Neural cell (in vitro differentiated cells): ENCODE measurements around the gene HSBP1L1. TPM values are rescaled to one million over a fixed set of nuclear protein-coding genes. Genes with fewer than 3 reads are reported as not detected.

Experiments used
- H2AFZ ChIP-seq: fragments of 200-600, 300-800 bp; sonication (generic), shearing (Covaris generic); 2 replicates; pipeline ENCODE4 v1.6.0; 2014; ENCODE audit warnings: low read depth, mild to moderate bottlenecking, antibody characterized with exemption, low read length, moderate library complexity
- H3F3A ChIP-seq: fragments of 200-600 bp; shearing (Covaris generic); 2 replicates; pipeline ENCODE4 v1.6.1; 2016; ENCODE audit warnings: mild to moderate bottlenecking, moderate library complexity, mixed read lengths, antibody characterized with exemption, low read length; ENCODE audit not compliant: insufficient read depth, poor library complexity, severe bottlenecking
- H3K27ac ChIP-seq: fragments of 200-600, 300-800 bp; sonication (generic), shearing (Covaris generic); 2 replicates; pipeline ENCODE4 v1.5.1; 2014; ENCODE audit warnings: mild to moderate bottlenecking, low read length, moderate library complexity
- H3K27me3 ChIP-seq: fragments of 300-800, 200-600 bp; sonication (generic), shearing (Covaris generic); 2 replicates; pipeline ENCODE4 v1.6.0; 2014; ENCODE audit warnings: mild to moderate bottlenecking, low read depth, low read length, moderate library complexity; ENCODE audit not compliant: insufficient read depth
- H3K36me3 ChIP-seq: fragments of 300-800, 200-600 bp; sonication (generic), shearing (Covaris generic); 2 replicates; pipeline ENCODE4 v1.5.1; 2014; ENCODE audit warnings: mild to moderate bottlenecking, antibody characterized with exemption, low read length, moderate library complexity; ENCODE audit not compliant: insufficient read depth
- H3K4me2 ChIP-seq: fragments of 300-800, 200-600 bp; sonication (generic), shearing (Covaris generic); 2 replicates; pipeline ENCODE4 v1.6.0; 2014; ENCODE audit warnings: mild to moderate bottlenecking, low read length
- H3K4me3 ChIP-seq: fragments of 300-800, 200-600 bp; sonication (generic), shearing (Covaris generic); 2 replicates; pipeline ENCODE4 v1.5.1; 2014; ENCODE audit warnings: mild to moderate bottlenecking, low read length, moderate library complexity
- H3K79me2 ChIP-seq: fragments of 200-600 bp; shearing (Covaris generic); replicated peaks from 2 replicates; pipeline ENCODE4 v1.6.0; 2014; ENCODE audit warnings: mild to moderate bottlenecking, low read length, moderate library complexity; ENCODE audit not compliant: insufficient read depth
- H3K9ac ChIP-seq: fragments of 300-800, 200-600 bp; sonication (generic), shearing (Covaris generic); 2 replicates; pipeline ENCODE4 v1.6.1; 2016; ENCODE audit warnings: mild to moderate bottlenecking, low read length, mixed read lengths
- H3K9me2 ChIP-seq: fragments of 200-600 bp; shearing (Covaris generic); 2 replicates; pipeline ENCODE4 v1.6.1; 2016; ENCODE audit warnings: mild to moderate bottlenecking, low read length, mixed read lengths; ENCODE audit not compliant: insufficient read depth
- H3K9me3 ChIP-seq: fragments of 200-600, 300-800 bp; sonication (generic), shearing (Covaris generic); 2 replicates; pipeline ENCODE4 v1.6.1; 2016; ENCODE audit warnings: mild to moderate bottlenecking, mixed run types, low read length, moderate library complexity, mixed read lengths
- H4K20me1 ChIP-seq: fragments of 200-600 bp; shearing (Covaris generic); 2 replicates; pipeline ENCODE4 v1.6.1; 2016; ENCODE audit warnings: mild to moderate bottlenecking, mixed run types; ENCODE audit not compliant: insufficient read depth
- EP300 ChIP-seq: fragments of 450-650 bp; conservative IDR thresholded peaks from 2 replicates; pipeline ENCODE4 v1.6.1; 2014; ENCODE audit warnings: antibody characterized with exemption, mild to moderate bottlenecking, moderate library complexity; ENCODE audit not compliant: poor library complexity, severe bottlenecking
- EZH2 ChIP-seq: fragments of 200-600, 300-800 bp; shearing (Covaris generic), sonication (generic); IDR thresholded peaks from 2 replicates; pipeline ENCODE4 v1.6.1; 2014; ENCODE audit warnings: antibody characterized with exemption, low read length, borderline replicate concordance, mild to moderate bottlenecking; ENCODE audit not compliant: insufficient read depth, poor library complexity, severe bottlenecking
- MXI1 ChIP-seq: fragments of 450-650 bp; conservative IDR thresholded peaks from 2 replicates; pipeline ENCODE4 v1.6.1; 2014; ENCODE audit warnings: antibody characterized with exemption, mild to moderate bottlenecking; ENCODE audit not compliant: poor library complexity, severe bottlenecking
- POLR2AphosphoS5 ChIP-seq: IDR thresholded peaks from 2 replicates; pipeline ENCODE4 v1.6.1; 2012
- RAD21 ChIP-seq: fragments of 450-650 bp; conservative IDR thresholded peaks from 2 replicates; pipeline ENCODE4 v1.6.1; 2014; ENCODE audit warnings: antibody characterized with exemption, mild to moderate bottlenecking, moderate library complexity
- SMC3 ChIP-seq: fragments of 450-650 bp; conservative IDR thresholded peaks from 2 replicates; pipeline ENCODE4 v1.6.1; 2014; ENCODE audit warnings: antibody characterized with exemption, mild to moderate bottlenecking, moderate library complexity; ENCODE audit not compliant: poor library complexity
- TAF1 ChIP-seq: IDR thresholded peaks from 2 replicates; pipeline ENCODE4 v1.6.1; 2012; ENCODE audit warnings: low read depth
- polyA plus RNA-seq: library from polyadenylated mRNA; depleted of rRNA; stranded (reverse); fragments of >200 nt; gene quantifications from 2 replicates; pipeline ENCODE4 v1.2.3, GENCODE V29; 2014
- TF ChIP-seq, protein P1 (sequence below): IDR thresholded peaks from 2 replicates; pipeline ENCODE4 v1.6.1; 2012; ENCODE audit warnings: borderline replicate concordance
- TF ChIP-seq, protein P2 (sequence below): fragments of 450-650 bp; IDR thresholded peaks from 2 replicates; pipeline ENCODE4 v1.5.1; 2014; ENCODE audit warnings: antibody characterized with exemption, mild to moderate bottlenecking, moderate library complexity; ENCODE audit not compliant: poor library complexity, severe bottlenecking

The HSBP1L1 gene
- polyA plus RNA-seq, 1 donor from 2014 or later: 0.84 TPM

DNA sequence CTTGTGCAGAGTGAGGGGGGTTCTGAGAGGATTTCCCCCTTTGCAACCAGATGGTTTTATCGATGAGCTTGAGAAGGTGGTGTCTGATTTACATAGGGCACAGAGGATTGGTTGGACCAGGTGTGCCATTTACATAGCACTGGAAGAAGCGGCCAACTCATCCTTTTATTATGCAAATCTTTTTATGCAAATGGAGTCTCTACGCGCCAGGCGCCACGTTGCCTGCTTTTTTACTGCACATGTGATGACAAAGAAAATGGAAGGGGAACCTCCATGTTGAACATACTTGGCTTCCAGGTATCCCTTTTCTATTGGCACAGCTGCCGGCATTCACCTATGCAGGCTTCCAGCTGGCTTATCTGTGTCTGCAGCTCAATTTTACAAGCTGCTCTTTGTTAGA is 42.3 kb downstream of the HSBP1L1 start:
- H3K79me2 ChIP-seq: no peaks in the 10 kb centered on the region
- H3K9me2 ChIP-seq: no peaks in the 10 kb centered on the region
- H2AFZ ChIP-seq: no peak overlapping the region
- H4K20me1 ChIP-seq: no peaks in the 10 kb centered on the region
- H3K4me3 ChIP-seq: no peak overlapping the region
- H3K27ac ChIP-seq: no peak overlapping the region
- H3K9ac ChIP-seq: no peak overlapping the region
- peaks cover 4% of the 10 kb centered on the region for H3K9me3 ChIP-seq
- H3F3A ChIP-seq: no peaks in the 10 kb centered on the region
- H3K4me2 ChIP-seq: no peak overlapping the region
- TF ChIP-seq POLR2AphosphoS5 (no peak), EZH2 (no peak), EP300 (no peak), RAD21 (no peak), SMC3 (no peak)
- TF ChIP-seq, protein P1, sequence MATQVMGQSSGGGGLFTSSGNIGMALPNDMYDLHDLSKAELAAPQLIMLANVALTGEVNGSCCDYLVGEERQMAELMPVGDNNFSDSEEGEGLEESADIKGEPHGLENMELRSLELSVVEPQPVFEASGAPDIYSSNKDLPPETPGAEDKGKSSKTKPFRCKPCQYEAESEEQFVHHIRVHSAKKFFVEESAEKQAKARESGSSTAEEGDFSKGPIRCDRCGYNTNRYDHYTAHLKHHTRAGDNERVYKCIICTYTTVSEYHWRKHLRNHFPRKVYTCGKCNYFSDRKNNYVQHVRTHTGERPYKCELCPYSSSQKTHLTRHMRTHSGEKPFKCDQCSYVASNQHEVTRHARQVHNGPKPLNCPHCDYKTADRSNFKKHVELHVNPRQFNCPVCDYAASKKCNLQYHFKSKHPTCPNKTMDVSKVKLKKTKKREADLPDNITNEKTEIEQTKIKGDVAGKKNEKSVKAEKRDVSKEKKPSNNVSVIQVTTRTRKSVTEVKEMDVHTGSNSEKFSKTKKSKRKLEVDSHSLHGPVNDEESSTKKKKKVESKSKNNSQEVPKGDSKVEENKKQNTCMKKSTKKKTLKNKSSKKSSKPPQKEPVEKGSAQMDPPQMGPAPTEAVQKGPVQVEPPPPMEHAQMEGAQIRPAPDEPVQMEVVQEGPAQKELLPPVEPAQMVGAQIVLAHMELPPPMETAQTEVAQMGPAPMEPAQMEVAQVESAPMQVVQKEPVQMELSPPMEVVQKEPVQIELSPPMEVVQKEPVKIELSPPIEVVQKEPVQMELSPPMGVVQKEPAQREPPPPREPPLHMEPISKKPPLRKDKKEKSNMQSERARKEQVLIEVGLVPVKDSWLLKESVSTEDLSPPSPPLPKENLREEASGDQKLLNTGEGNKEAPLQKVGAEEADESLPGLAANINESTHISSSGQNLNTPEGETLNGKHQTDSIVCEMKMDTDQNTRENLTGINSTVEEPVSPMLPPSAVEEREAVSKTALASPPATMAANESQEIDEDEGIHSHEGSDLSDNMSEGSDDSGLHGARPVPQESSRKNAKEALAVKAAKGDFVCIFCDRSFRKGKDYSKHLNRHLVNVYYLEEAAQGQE: no peak
- TF ChIP-seq, protein P2, sequence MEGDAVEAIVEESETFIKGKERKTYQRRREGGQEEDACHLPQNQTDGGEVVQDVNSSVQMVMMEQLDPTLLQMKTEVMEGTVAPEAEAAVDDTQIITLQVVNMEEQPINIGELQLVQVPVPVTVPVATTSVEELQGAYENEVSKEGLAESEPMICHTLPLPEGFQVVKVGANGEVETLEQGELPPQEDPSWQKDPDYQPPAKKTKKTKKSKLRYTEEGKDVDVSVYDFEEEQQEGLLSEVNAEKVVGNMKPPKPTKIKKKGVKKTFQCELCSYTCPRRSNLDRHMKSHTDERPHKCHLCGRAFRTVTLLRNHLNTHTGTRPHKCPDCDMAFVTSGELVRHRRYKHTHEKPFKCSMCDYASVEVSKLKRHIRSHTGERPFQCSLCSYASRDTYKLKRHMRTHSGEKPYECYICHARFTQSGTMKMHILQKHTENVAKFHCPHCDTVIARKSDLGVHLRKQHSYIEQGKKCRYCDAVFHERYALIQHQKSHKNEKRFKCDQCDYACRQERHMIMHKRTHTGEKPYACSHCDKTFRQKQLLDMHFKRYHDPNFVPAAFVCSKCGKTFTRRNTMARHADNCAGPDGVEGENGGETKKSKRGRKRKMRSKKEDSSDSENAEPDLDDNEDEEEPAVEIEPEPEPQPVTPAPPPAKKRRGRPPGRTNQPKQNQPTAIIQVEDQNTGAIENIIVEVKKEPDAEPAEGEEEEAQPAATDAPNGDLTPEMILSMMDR: no peak
- no peaks in the 10 kb centered on the region for H3K36me3 ChIP-seq
- no peaks in the 10 kb centered on the region for H3K27me3 ChIP-seq

DNA sequence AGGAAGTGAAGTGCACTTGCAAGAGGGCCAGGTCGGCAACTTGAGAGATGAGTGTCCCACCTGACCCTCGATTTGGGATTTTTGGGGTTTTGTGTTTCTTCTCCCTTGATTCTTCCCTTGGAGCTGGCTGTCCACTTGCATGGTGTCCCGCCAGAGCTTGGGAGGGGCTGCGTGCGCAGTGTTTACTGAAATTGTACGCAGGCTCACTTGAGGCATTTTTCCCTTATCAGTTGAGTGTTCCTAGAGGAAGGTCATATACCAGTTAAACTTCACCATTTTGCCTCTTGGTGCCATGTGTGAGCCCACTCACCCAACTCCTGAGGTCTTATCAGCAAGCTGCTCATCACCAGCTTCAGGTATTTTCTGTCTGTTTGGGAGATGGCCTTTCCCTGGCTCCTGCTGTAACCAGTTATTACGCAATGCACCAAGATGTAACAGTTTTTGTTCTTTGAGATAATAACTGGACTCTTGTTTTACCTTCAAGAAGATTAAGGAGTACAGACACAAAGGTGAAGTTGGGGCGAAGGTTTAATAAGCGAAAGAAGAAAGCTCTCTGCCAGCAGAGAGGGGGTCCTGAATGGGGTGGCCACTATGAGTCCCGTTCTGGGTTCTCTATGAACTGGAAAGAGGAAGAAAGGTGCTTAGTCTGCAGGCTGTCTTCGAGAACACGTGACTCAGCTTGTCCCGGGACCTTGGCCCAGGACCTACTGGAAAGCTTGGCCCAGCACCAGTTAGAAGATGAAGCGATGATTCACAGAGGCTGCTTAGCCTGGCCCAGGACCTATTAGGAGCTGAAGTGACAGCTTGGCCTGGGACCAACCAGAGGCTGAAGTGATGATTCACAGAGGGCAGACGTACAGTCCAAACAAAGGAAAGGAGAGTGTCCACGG is 45.5 kb downstream of the HSBP1L1 start:
- H3K79me2 ChIP-seq: no peaks in the 10 kb centered on the region
- H3K9ac ChIP-seq: no peak overlapping the region
- no peaks in the 10 kb centered on the region for H4K20me1 ChIP-seq
- TF ChIP-seq RAD21 (no peak), MXI1 (no peak), TAF1 (no peak), POLR2AphosphoS5 (no peak), EZH2 (no peak)
- TF ChIP-seq, protein P2: no peak
- no peak overlapping the region for H3K27ac ChIP-seq
- peaks cover 9% of the 10 kb centered on the region for H3K9me3 ChIP-seq
- H3K27me3 ChIP-seq: no peaks in the 10 kb centered on the region
- no peaks in the 10 kb centered on the region for H3F3A ChIP-seq
- no peaks in the 10 kb centered on the region for H3K36me3 ChIP-seq
- H2AFZ ChIP-seq: no peak overlapping the region
- H3K4me2 ChIP-seq: no peak overlapping the region
- no peak overlapping the region for H3K4me3 ChIP-seq
- no peaks in the 10 kb centered on the region for H3K9me2 ChIP-seq
